NCI-H69 (cell line): ENCODE data around the gene SLC11A2.
A peak's percentile ranks its signal among the peaks of the same experiment; 100 is the strongest.
"Not testable (repeated sequence)": the region's sequence is repeated elsewhere in the genome, so short reads cannot be mapped to it uniquely, and the experiment has no call there.

Experiments
- DNase-seq: peaks from one replicate; lab custom pipeline; 2025; lab: John Stamatoyannopoulos, UW

Gene SLC11A2

GRCh38 chr12:51025338-51025835 is 797 bp downstream of the SLC11A2 start:
- DNase-seq = no peak

GRCh38 chr12:51023625-51024382 is 2.4 kb downstream of the SLC11A2 start:
- peak; percentile 28 for DNase-seq

- no peak for DNase-seq
Measured at GRCh38 chr12:51021694-51022093, 4.5 kb downstream of the SLC11A2 start.

GRCh38 chr12:51020448-51021182 is 5.6 kb downstream of the SLC11A2 start:
- DNase-seq = peak; percentile 79

- DNase-seq = no peak
Measured at GRCh38 chr12:51019927-51020326, 6.3 kb downstream of the SLC11A2 start.

GRCh38 chr12:51018956-51019355 is 7.2 kb downstream of the SLC11A2 start:
- DNase-seq = no peak

- no peak for DNase-seq
Measured at GRCh38 chr12:51017452-51017851, 8.7 kb downstream of the SLC11A2 start.

- DNase-seq = not testable (repeated sequence)
Measured at GRCh38 chr12:51014467-51014866, 11.7 kb downstream of the SLC11A2 start.

- peak; percentile 42 for DNase-seq
Measured at GRCh38 chr12:51013441-51013840, 12.7 kb downstream of the SLC11A2 start.

GRCh38 chr12:51012570-51013236 is 13.5 kb downstream of the SLC11A2 start:
- peak; percentile 41 for DNase-seq

GRCh38 chr12:51011955-51012354 is 14.2 kb downstream of the SLC11A2 start:
- DNase-seq = peak; percentile 75

GRCh38 chr12:51009056-51009440 is 17.1 kb downstream of the SLC11A2 start:
- no peak for DNase-seq

GRCh38 chr12:51008329-51009055 is 17.7 kb downstream of the SLC11A2 start:
- DNase-seq = no peak

GRCh38 chr12:51005671-51006070 is 20.5 kb downstream of the SLC11A2 start:
- no peak for DNase-seq

- DNase-seq = no peak
Measured at GRCh38 chr12:51005030-51005429, 21.2 kb downstream of the SLC11A2 start.

- no peak for DNase-seq
Measured at GRCh38 chr12:51004504-51004903, 21.7 kb downstream of the SLC11A2 start.

- no peak for DNase-seq
Measured at GRCh38 chr12:51001799-51002198, 24.4 kb downstream of the SLC11A2 start.

- DNase-seq = no peak
Measured at GRCh38 chr12:51000245-51000644, 25.9 kb downstream of the SLC11A2 start.

GRCh38 chr12:50999093-50999492 is 27.1 kb downstream of the SLC11A2 start:
- DNase-seq = no peak

- DNase-seq = no peak
Measured at GRCh38 chr12:50992819-50993218, 33.4 kb downstream of the SLC11A2 start.

- DNase-seq = no peak
Measured at GRCh38 chr12:50991291-50991690, 34.9 kb downstream of the SLC11A2 start.

GRCh38 chr12:50990791-50991190 is 35.4 kb downstream of the SLC11A2 start:
- no peak for DNase-seq
